HepG2 (cell line): ENCODE data around the gene RNU4-1. TPM values are rescaled to one million over a fixed set of nuclear protein-coding genes. Genes with fewer than 3 reads are reported as not detected.

ENCODE experiments used
- ADNP ChIP-seq: sonication (generic); formaldehyde crosslinking; IDR thresholded peaks from 2 replicates; pipeline ENCODE4 v1.4.0; 2020; ENCODE audit warnings: missing genetic modification reagents
- GATAD1 ChIP-seq: IDR thresholded peaks from 2 replicates; pipeline ENCODE4 v1.6.1; 2016; ENCODE audit warnings: missing genetic modification reagents, missing compliant biosample characterization
- HNRNPUL1 ChIP-seq: fragments of 200-400 bp; formaldehyde crosslinking; IDR thresholded peaks from 2 replicates; pipeline ENCODE4 v1.6.1; 2017; ENCODE audit warnings: low read depth, mild to moderate bottlenecking, low read length, moderate library complexity
- KDM6A ChIP-seq: IDR thresholded peaks from 2 replicates; pipeline ENCODE4 v1.6.1; 2016; ENCODE audit warnings: low read depth
- MEF2D ChIP-seq: sonication (generic); formaldehyde crosslinking; IDR thresholded peaks from 2 replicates; pipeline ENCODE4 v1.5.1; 2020; ENCODE audit warnings: mild to moderate bottlenecking, missing genetic modification reagents
- MNT ChIP-seq: fragments of 450-650 bp; IDR thresholded peaks from 2 replicates; pipeline ENCODE4 v1.6.1; 2016
- MTF2 ChIP-seq: sonication (generic); formaldehyde crosslinking; IDR thresholded peaks from 2 replicates; pipeline ENCODE4 v1.5.0; 2020; ENCODE audit warnings: missing genetic modification reagents, borderline replicate concordance
- MXD3 ChIP-seq: IDR thresholded peaks from 2 replicates; pipeline ENCODE4 v1.6.1; 2016; ENCODE audit warnings: mild to moderate bottlenecking, missing biosample characterization, missing genetic modification reagents
- NR2C2 ChIP-seq: sonication (generic); formaldehyde crosslinking; IDR thresholded peaks from 2 replicates; pipeline ENCODE4 v1.4.0; 2020; ENCODE audit warnings: missing genetic modification reagents, mild to moderate bottlenecking, moderate library complexity, borderline replicate concordance
- PAWR ChIP-seq: sonication (generic); formaldehyde crosslinking; IDR thresholded peaks from 2 replicates; pipeline ENCODE4 v1.4.0; 2020; ENCODE audit warnings: missing genetic modification reagents, mild to moderate bottlenecking, borderline replicate concordance
- TFDP1 ChIP-seq: IDR thresholded peaks from 2 replicates; pipeline ENCODE4 v1.6.1; 2016; ENCODE audit warnings: missing compliant biosample characterization, missing genetic modification reagents, borderline replicate concordance
- ZBTB38 ChIP-seq: sonication (generic); formaldehyde crosslinking; IDR thresholded peaks from 2 replicates; pipeline ENCODE4 v1.5.1; 2020; ENCODE audit warnings: mild to moderate bottlenecking, missing genetic modification reagents
- ZFP37 ChIP-seq: sonication (generic); formaldehyde crosslinking; IDR thresholded peaks from 2 replicates; pipeline ENCODE4 v1.4.0; 2020; ENCODE audit warnings: missing genetic modification reagents, borderline replicate concordance
- ZNF101 ChIP-seq: sonication (generic); formaldehyde crosslinking; IDR thresholded peaks from 2 replicates; pipeline ENCODE4 v1.4.0; 2020; ENCODE audit warnings: mild to moderate bottlenecking, low read depth, missing genetic modification reagents, borderline replicate concordance
- ZNF230 ChIP-seq: sonication (generic); formaldehyde crosslinking; IDR thresholded peaks from 2 replicates; pipeline ENCODE4 v1.4.0; 2020; ENCODE audit warnings: mild to moderate bottlenecking, missing genetic modification reagents
- ZNF503 ChIP-seq: sonication (generic); formaldehyde crosslinking; IDR thresholded peaks from 2 replicates; pipeline ENCODE4 v1.4.0; 2020; ENCODE audit warnings: missing genetic modification reagents
- ZNF687 ChIP-seq: sonication (generic); formaldehyde crosslinking; IDR thresholded peaks from 2 replicates; pipeline ENCODE4 v1.5.1; 2020; ENCODE audit warnings: mild to moderate bottlenecking, missing genetic modification reagents, moderate library complexity
- ZNF768 ChIP-seq: sonication (generic); formaldehyde crosslinking; IDR thresholded peaks from 2 replicates; pipeline ENCODE4 v1.4.0; 2020; ENCODE audit warnings: missing genetic modification reagents
- polyA plus RNA-seq, 8 experiments: library from polyadenylated mRNA; depleted of rRNA in 3 of 8; stranded (reverse) in 7 of 8; unstranded in 1 of 8; fragments of >200 nt; fragmentation: Illumina TruSeq in 4 of 8; extraction: Trizol in 4 of 8; gene quantifications; 2 replicates each; pipeline versions ENCODE4 v1.2.1 to v1.2.3, GENCODE V29; 2011 to 2016; ENCODE audit warnings: low read depth in 4 of 8, missing spikeins in 1 of 8, mixed read lengths in 1 of 8; ENCODE audit not compliant: insufficient read depth in 1 of 8
- total RNA-seq, 5 experiments: library from RNA; depleted of rRNA; stranded (reverse); fragments of >200 nt; fragmentation: Illumina TruSeq; extraction: Trizol; gene quantifications; 2 replicates each; pipeline ENCODE4 v1.2.3, GENCODE V29; 2016; ENCODE audit warnings: low read depth in 1 of 5

The RNU4-1 gene
- total and polyA plus RNA-seq, 2 of the 13 experiments (the other 11 are each of a cell fraction or from before 2014, with no cell fraction given) = 7,407 TPM; not detected in 1

- TF ChIP-seq MNT = peak; percentile 100
- TF ChIP-seq ZNF230 (CRISPR knock-in tag) = 0 out of 2 replicates have a peak, but pooled peaks have one; percentile 37
- TF ChIP-seq PAWR (CRISPR knock-in tag) = no peak
- no peak for TF ChIP-seq MTF2 (CRISPR knock-in tag)
- TF ChIP-seq GATAD1 (CRISPR knock-in tag) = peak; percentile 73
- TF ChIP-seq ZBTB38 (CRISPR knock-in tag) = peak; percentile 77; the same call in 1 of the 2 replicates
- TF ChIP-seq ZNF687 (CRISPR knock-in tag) = peak; percentile 98
- 0 out of 2 replicates have a peak, but pooled peaks have one; percentile 47 for TF ChIP-seq ZNF503 (CRISPR knock-in tag)
- 0 out of 2 replicates have a peak, but pooled peaks have one; percentile 19 for TF ChIP-seq ZNF101 (CRISPR knock-in tag)
- TF ChIP-seq ADNP (CRISPR knock-in tag) = no peak
- peak; percentile 72; the same call in 1 of the 2 replicates for TF ChIP-seq MXD3 (CRISPR knock-in tag)
- no peak for TF ChIP-seq KDM6A
- TF ChIP-seq ZFP37 (CRISPR knock-in tag) = peak; percentile 78; the same call in 1 of the 2 replicates
- peak; percentile 48; the same call in 1 of the 2 replicates for TF ChIP-seq MEF2D (CRISPR knock-in tag)
- no peak for TF ChIP-seq HNRNPUL1
- TF ChIP-seq ZNF768 = peak; percentile 48; the same call in 1 of the 2 replicates
- TF ChIP-seq TFDP1 = peak; percentile 65; the same call in 1 of the 2 replicates
- peak; percentile 43; the same call in 1 of the 2 replicates for TF ChIP-seq NR2C2 (CRISPR knock-in tag)
These were observed 24.4 kb upstream of the RNU4-1 start (continued) for GRCh38 chr12:120317224-120318105.
